ENCODE data around the gene FAM107B.

Gene FAM107B

DNA sequence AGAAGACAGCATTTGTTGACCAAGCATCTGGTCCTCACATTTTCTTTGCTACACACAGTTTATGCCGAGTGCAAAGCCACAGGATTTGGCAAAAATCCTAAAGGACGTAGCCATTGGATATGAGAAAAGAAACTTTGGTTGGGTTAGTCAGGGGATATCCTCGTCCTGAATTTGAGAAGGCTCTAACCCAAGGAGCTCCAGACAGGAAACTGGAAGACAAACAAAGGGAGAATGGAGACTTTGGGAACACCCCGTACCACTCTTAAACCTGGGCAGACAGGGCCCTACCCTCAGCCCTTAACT lies 297.3 kb downstream of the FAM107B start:
- DNase-seq, result no peak

DNA sequence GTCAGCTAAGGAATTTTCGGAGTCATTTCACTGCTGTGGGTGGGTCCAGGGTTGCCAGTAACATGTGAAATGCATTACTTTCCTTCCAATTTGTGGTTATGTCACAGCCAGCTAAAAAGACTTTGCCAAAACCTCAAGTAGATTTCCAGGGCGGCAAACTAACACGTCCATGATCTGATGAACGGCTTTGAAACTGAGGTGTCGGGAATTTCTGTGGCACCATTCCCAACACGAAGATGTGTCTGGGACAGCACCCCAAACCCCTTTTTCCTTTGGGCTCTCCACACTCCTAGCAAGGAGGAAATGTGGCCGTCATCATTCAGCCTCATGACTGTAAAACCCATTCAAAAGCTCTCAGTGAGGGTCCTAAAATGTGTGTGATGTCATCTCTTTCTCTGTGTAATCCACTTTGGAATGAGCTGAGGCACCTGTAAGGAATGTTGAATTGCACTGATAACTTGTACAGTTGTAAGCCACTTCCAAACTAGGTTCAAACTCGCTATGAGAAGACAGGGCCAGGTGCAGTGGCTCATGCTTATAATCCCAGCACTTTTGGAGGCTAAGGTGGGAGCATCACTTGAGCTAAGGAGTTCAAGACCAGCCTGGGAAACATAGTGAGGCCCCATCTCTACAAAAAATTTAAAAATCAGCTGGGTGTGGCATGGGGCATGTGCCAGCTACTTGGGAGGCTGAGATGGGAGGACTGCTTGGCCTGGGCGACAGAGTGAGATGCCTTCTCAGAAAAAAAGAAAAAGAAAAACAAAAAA lies 297.9 kb downstream of the FAM107B start:
- peak; percentile 61 for DNase-seq

DNA sequence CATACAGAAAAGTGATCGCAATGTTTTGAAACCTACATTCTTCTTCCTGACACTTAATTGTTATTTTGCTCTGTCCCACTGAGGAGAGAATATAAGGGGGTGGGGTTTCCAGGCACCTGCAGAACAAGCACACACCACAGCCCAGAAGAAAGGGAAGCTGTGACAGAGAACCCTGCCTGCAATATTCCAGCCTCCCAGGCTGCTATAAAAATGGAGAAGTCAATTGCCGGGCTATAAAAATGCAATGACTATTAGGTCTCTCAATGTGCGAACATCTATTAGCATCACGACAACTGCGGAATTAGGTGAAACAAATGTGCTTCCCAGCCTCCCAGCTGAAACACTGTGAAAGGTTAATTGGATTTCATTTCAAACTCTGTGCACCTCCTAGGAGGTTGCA lies 298.7 kb downstream of the FAM107B start:
- no peak for DNase-seq

DNA sequence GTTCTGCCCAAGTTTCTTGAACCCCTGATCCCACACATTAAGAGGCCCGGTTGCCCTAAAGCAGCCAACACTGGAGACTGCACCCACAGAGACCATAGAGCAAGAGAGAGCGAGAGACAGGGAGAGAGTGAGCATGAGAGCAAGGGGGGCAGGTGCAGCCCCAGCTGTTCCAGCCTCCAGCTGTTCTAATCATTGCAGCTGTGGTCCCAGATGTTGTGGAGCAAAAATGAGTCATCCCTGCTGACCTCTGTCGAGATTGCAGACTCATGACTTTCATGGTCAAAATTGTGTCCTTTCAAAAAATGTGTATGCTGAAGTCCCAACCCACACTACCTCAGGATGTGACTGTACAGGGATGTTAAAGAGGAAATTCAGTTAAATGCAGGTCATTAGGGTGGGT lies 300.0 kb downstream of the FAM107B start:
- DNase-seq, result peak; percentile 69

DNA sequence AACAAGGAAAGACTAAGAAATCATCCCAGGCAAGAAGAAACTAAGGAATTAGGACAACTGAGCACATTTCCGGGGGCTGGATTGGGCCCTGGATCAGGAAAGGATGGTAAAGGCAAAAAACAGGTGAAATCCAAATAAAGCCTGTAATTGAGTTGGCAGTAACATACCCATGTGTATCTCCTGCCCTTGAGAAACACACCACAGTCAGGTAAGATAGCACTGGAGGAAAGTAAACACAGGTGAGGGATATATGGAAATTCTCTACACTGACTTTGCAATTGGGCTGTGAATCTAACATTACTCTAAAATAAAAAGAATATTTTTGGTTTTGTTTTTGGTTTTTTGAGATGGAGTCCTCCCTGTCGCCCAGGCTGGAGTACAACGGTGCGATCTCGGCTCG lies 303.8 kb downstream of the FAM107B start:
- no peak for DNase-seq

DNA sequence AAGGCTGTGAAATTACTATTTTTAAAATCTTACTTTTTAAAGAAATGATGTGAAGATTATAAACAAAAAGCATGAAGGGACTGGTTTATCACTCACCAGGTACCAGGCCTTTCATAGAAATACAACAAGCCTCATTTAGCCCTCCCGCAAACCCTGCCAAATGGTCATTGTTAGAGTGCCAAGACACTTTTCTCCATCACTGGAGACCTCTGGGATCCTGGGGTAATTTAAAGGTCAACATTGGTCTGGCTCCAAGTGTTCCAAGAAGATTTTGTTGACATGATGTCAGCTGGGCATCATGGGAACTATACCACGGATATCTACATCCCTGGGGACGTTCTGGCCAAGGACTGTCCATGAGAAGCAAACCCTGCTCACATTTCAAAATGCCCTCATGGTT lies 306.0 kb downstream of the FAM107B start:
- DNase-seq, result no peak
